Transverse colon (tissue), 3 donors: ENCODE measurements around the gene LTA4H.

Experiments used
- CTCF ChIP-seq, 5 experiments: fragments of 200-600 bp in 3 of 5; fragments of 450-650 bp in 2 of 5; sonication (generic) in 3 of 5; IDR thresholded peaks; 1 replicate in 2 of 5; 2 replicates in 3 of 5; pipeline ENCODE4 v1.5.1; 2016 to 2017; ENCODE audit warnings: antibody characterized with exemption in 5 of 5, inconsistent platforms in 3 of 5, mild to moderate bottlenecking in 2 of 5, moderate library complexity in 1 of 5
- EP300 ChIP-seq: sonication (generic); formaldehyde crosslinking; IDR thresholded peaks from one replicate; pipeline ENCODE4 v1.6.1; 2017; ENCODE audit warnings: antibody characterized with exemption, low read depth

- TF ChIP-seq EP300 (no peak), CTCF (IDR thresholded peaks at IDR 0.05) (no peak)
Measured at GRCh38 chr12:95978351-95978750, 57.0 kb downstream of the LTA4H start.
